Stimulated activated CD8-positive, alpha-beta memory T cell treated with anti-CD3 and anti-CD28 coated beads, Interleukin-7, amount 100 ng/mL, for 48 hours (primary cell): Measurements from ENCODE around the gene SCAPER.
A peak's percentile ranks its signal among the peaks of the same experiment; 100 is the strongest.
"Not testable (repeated sequence)": the region's sequence is repeated elsewhere in the genome, so short reads cannot be mapped to it uniquely, and the experiment has no call there.

Experiments
- DNase-seq, 2 donors: peaks; one replicate each; pipeline ENCODE4 v3.0.0-alpha.2; 2020; ENCODE audit warnings: low read depth in 1 of 2; ENCODE audit errors: extremely low read depth in 1 of 2

The SCAPER gene

GRCh38 chr15:76439542-76439941, 465.6 kb downstream of the SCAPER start:
- no peak for DNase-seq

DNA sequence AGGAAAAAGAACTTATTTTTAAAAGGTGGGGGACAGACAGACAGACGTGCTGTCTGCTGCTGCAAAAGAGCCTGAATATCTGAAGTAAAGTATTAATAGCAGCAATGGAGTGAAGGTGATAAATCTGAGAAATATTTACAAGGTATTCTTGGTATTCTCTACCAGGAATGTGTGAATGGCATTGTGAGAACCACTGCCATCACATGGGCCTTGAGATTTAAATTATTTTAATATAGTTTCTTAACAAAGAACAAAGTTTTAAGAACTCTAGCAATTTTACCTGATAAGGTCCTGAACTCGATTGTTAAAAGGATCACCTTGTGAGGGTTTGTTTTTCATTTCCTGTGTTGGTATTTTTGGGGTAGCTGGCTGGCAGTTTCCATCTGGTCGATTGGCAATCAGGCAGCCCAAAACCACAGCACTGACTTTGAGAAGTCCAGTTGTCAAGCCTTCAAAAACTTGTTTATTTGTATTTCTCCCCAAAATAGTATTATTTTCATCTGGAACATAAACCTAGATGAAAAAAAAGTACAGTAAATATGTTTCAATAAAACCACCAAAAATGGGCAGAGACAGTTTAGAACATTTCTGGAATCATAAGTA, 471.2 kb downstream of the SCAPER start:
- no peak for DNase-seq

DNA sequence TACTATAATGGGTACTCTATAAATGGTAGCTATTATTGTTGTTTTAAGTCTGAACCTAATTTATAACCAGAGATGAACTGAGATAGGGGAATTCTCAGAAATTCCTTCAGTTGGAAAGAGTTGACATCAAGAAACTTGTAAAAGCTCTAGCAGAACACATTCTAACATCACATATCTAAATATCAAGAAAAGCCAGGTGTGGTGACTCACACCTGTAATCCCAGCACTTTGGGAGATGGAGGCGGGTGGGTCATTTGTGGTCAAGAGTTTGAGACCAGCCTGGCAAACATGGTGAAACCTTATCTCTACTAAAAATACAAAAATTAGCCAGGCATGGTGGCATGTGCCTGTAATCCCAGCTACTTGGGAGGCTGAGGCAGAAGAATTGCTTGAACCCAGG, 472.1 kb downstream of the SCAPER start:
- not testable (repeated sequence) for DNase-seq

DNA sequence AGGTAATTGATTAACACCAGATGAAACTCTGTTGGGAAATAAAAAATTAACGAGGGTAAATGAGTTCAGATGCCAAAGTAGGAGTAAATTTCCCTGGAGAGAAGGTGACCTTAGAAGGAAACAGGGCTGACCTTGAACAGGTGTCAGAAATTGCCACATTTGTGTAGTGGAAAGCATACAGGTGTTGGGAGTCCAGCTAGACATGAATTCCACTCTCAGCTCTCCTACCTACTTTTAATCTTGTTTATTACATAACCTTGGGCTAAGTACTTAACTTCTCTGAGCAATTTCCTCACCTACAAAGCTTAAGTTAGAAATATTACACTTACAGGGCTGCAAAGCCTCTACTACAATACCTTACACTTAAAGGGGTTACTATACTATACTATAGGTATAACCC, 472.5 kb downstream of the SCAPER start:
- DNase-seq: no peak

DNA sequence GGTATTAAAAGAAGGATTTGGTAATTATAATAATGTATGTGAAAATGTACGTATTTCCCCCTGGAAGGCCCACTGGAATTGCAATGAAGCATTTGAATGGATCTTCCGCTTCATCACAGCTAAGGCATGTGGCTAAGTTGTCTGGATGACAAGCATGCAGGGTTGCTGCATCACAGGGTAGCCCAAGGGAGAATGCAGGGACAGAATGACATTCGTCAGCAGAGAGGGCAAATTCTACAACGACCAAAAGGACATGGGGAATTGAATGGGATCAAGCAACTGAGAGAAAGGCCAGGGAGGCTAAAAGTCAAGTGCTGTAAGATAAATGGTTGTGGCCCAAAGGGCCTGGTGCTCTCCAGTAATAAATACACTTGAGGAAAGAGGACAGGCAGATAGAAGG, 473.2 kb downstream of the SCAPER start:
- no peak for DNase-seq

GRCh38 chr15:76430711-76431110, 474.4 kb downstream of the SCAPER start:
- DNase-seq: not testable (repeated sequence)

DNA sequence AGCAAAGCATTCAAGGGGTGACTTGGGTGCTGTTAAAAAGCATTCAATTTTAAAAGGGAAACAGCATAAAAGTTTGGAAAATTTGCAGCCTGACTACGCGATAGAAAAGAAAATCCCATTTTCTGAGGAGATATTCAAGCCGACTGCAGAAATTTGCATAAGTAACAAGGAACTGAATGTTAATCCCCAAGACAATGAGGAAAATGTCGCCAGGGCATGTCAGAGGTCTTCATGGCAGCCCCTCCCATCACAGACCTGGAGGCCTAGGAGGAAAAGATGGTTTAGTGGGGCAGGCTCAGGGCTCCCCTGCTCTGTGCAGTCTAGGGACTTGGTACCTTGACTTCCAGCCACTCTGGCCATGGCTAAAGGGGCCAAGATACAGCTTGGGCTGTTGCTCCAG, 475.5 kb downstream of the SCAPER start:
- DNase-seq: no peak

- no peak for DNase-seq
Observed at GRCh38 chr15:76426941-76427340, 478.2 kb downstream of the SCAPER start.

DNA sequence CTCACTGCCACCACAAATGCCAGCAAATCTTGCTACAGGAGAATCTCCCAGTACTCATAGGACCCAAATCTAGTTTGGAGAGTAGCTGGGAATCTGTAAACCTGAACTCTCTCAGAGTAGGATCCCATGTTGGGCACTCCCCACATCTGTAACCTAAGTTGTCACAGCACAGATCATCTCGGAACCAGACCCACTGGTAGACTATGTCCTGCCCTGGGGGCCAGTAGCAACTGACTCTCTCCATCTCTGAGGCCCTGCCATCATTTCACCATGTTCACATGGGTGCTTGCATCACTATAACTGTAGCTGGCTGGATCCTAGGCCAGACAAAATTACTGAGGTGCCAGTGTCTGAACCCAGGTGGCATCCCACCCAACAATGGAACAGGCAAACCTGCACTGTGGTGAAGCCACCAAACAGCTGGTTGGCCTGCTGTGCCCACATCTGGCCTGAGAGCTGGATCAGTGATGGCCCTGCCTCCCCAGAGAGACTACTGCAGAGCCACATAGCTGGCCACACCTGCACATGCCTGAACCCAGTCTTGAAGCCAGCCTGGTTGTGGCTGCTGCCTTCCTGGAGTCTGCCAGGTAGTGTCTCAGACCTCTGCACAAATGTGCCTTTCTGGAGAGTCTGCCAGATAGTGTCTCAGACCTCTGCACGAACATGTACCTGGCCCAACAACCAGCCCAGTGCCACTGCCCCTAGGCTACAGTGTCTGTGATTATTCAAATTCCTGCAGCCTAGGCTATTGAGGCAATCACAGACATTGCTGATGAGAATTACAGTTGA, 486.6 kb downstream of the SCAPER start:
- DNase-seq: no peak

- DNase-seq: no peak
Observed at GRCh38 chr15:76401285-76401684, 503.9 kb downstream of the SCAPER start.

DNA sequence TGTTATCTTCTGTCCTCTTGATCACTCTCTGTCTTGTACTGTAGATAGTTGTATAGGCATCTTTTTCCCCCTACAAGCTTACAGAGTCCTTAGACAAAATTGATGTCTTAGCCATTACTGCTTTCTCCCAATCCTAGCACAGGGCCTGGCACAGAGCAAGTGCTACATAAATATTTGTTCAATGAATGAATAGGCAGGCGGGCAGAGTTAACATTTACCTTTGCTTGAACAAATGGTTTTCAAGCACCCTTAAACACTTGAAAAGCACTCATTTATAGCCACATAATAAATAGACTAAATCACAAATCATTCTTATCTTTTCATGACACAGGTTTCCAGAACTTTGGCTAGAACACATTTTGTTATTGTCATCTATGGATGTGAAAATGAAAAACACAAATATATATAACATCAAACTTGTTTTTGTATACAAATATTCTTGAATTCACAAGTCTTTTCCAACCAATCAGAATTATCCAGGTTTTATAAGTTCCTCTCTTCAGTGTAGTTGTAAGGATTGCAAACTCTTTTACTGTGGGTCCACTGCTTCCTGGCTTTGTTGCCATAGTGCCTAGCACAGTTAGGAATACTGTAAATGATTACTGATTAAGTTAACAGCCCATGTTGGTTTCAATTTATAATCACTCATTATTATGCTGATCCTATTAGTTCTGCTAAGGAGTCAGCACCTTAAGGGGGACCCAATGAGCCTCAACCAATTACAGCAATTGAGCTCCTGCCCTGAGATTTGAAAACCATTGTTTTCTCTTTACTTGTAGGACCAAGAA, 506.6 kb downstream of the SCAPER start:
- no peak for DNase-seq

GRCh38 chr15:76393614-76394013, 511.5 kb downstream of the SCAPER start:
- peak in 1 of 2 donors; percentile 0 for DNase-seq

GRCh38 chr15:76391847-76392246, 513.3 kb downstream of the SCAPER start:
- no peak for DNase-seq

DNA sequence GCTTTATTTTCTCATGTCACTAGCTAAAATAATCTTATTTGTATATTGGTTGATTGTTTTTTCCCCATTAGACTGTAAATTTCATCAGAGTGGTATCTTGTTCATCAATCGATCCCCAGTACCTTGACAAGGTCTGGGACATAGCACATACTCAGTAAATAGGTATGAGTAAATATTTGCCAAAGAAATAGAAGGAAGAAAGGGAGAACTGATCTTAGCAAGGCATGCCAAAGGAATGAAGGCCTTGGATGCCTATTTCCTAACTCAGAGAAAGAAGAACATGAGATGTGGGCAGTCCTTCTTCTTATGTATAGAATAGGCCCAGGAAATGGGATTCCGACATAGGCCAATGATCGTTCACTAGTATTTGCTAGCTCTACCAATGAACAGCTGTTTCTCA, 513.8 kb downstream of the SCAPER start:
- no peak for DNase-seq

- no peak for DNase-seq
Observed at GRCh38 chr15:76390571-76390970, 514.6 kb downstream of the SCAPER start.

DNA sequence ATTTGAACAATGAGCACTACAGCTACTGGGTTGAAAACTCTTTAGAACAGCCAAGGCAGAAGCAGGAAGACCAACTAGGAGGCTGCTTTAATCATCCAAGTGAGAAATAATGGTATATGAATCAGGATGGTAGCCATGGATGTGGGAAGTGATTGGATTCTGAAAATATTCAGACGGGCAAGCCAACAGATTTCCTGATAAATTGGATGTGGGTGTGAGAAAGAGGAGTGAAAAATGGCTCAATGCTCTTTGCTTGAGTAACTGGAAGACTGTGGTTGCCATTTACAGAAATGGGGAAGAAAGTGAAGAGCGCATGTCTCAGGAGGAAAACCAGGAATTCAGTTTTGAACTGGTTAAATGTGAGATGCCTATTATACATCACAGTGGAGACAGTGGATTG, 518.2 kb downstream of the SCAPER start:
- DNase-seq: no peak

DNA sequence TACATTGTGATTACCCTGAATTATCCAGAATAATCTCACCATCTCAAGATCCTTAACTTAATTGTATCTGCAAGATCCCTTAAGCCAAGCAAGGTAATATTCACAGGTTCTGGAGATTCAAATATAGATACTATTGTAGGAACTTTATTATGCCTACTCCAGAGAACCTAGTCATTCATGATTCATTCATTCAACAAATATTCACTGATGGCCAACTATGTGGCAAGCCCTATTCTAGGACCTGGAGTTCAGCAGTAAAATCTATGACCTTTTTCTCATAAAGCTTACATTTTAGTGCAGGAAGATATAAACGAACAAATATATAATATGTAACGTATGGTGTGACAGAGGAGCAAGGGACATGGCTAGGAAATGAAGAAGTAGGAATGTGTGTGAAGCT, 519.0 kb downstream of the SCAPER start:
- no peak for DNase-seq

- DNase-seq: no peak
Observed at GRCh38 chr15:76384409-76384808, 520.7 kb downstream of the SCAPER start.

GRCh38 chr15:76382987-76383728, 522.0 kb downstream of the SCAPER start:
- no peak for DNase-seq

DNA sequence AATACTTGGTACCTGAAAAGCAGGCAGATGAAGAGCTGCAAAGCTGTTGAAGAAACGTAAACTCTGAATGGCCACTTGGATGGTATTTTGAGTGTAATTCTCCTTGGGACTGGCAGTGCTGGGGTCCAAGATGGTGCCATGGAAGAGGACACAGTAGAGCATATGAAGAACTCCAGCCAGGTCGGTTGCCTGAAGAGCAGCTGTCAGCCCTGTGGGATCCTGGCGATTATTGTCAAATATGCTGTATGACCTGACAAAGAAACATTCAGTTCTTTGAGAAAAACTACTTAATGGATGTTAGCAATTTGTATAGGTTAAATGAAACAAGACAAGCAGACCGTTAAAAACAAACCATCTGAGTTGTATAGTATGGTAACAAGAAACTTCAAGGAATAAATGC, 523.8 kb downstream of the SCAPER start:
- no peak for DNase-seq

GRCh38 chr15:76380249-76380648, 524.9 kb downstream of the SCAPER start:
- DNase-seq: no peak
